ENCODE data around the gene GPATCH4.
"Not testable (repeated sequence)": the region's sequence is repeated elsewhere in the genome, so short reads cannot be mapped to it uniquely, and the experiment has no call there.

The GPATCH4 gene

DNA sequence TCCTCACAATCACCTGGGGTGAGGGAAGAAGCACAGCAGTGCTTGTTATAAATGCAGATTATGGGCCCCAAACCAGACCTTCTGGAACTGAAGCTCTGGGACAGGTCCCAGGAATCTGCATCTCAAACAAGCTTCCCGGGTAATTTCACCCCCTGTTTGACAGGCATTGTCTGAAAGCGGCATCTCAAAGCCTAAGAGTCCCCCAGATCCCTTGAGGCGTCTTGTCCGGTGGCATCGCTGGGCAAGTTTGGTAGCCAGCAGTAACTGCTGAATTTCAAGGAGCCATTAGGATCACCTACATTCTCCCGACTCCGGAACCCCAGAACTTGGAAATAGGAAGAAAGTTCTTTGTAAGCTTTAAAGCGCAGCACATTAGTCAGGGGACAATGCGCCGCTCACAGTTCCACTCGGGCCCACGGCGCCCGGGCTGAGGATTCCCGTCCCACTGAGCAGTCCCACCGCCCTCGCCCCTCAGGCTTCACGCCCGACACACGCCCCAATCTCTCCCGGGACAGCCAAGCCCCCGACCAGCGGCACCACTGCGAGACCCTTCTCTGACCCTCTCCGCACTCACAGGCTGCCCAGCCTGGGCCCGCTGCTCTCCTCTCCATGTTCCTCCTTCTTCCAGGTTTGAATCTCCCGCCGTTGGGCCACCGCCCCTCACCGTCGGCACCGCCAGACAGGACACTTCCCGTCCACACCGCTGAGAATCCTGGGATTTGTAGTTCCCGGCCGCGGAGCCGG, 29.2 kb downstream of the GPATCH4 start, which contains the start of gene IQGAP3:
Gene IQGAP3, minus strand, starts transcription at position 647 of the 744 bp plus-strand sequence. Its CDS starts 36 bp downstream, at position 611.
- DNase-seq, result peak; percentile 58 to 59

DNA sequence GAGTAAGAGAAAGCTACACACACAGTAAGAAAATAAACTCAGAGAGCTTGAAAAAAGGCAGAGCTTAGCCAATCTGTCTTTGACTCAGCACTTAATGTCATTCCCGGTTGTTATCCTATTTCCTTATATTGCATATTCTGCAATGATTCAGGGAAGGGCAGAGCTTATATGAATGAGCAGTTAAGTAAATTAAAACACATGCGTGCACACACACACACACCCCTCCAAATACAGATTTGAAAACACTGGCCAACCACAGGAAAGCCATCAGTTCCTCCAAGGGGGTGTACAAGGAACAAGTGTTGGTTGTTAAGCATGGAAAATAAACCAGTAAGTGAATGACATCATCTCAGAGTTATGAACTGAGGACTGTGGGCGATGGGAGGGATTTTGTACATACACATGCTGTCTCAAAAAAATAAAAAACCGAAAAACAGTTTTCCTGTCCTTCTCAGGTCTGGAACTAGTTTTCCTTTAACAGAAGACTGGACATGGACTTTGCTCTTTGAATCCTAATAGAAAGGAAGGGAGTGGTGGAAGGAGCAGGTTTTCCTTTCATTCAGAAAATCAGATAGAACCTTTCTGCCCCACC, 29.9 kb downstream of the GPATCH4 start:
- no peak for DNase-seq

DNA sequence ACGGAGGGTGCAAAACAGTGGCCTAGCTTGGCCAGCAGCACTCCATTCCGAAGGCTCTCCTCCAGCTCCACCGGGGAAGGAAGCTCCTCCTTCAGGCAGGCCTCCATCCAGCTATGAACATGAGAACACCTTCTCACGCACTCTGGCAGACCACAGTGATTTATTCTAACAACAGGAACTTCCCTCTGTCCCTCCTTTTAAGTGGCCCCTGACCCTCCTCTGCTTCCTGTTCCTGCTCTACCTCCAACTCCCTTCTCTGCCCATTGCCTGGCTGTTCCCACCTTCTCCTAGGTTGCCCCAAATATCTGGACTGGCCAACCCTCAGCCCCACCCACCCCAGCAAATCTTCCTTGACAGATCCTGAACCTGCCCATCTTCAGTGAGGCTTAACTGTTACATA, 34.8 kb downstream of the GPATCH4 start:
- no peak for DNase-seq

DNA sequence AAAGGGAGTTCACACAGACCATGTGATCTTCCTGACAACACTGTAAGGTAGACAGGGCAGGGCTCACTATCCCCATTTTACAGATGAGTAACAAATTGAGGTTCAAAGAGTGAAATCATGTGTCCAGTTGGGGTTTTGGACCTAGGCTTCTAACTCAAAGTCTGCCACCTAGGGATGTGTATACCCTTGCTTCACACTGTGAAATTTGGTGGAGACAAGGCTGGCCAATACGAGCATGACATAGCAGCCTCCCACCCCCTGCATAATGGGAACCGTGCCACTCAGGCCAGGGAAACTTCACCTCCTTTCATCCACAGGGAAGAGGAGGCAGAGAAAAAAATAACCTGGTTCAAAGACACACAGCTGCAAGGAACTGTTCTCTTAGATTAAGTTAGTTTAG, 35.8 kb downstream of the GPATCH4 start:
- no peak for DNase-seq

DNA sequence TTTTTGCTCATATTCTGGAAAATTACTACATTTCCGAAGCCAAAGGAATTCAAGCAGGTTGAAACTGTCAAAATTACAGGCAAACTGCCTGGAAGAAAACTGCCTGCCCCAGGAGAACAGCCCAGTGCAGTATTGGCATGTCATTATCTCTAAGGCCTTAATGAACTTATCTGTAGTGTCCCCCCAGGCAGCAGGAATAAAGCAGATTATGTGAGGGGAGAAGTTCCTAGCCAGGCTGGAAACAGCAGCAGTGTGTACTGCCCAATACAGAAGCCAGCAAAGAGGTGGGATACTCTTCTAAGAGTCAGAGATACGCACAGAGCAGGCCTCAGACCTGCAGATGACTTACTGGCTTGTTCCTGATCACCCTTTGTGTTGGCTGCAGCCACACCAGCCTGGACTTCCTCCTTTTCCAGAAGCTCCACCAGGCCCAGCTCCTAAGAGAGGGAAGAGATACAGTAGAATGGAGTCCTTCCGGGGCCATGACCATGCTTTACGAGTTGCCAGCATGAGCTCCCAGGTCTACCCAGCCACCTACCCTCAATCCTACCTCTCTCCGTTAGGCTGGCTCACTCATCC, 40.6 kb downstream of the GPATCH4 start:
- DNase-seq, result no peak

DNA sequence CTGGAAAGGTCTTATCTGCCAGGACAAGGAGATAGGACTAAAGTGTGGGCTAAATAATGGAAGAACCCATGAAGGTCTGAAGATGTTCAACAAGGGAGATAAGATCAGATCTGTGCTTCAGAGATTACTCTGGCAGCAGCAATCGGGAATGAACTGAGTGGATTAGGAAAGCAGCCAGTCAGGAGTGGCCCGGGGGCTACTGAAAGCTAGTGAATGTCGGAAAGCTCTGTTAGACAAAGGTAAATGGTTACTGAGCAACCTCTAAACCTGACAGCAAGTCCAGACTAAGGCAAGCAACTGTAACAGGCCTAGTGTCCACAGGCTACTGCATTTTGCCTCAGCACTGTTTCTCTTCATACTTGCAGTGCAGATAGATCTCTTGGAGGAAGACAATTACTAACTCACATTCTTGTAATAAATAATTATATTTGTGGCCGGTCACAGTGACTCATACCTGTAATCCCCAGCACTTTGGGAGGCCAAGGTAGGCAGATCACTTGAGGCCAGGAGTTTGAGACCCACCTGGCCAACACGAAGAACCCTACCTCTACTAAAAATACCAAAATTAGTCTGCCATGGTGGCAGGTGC, 41.4 kb downstream of the GPATCH4 start:
- no peak for DNase-seq

DNA sequence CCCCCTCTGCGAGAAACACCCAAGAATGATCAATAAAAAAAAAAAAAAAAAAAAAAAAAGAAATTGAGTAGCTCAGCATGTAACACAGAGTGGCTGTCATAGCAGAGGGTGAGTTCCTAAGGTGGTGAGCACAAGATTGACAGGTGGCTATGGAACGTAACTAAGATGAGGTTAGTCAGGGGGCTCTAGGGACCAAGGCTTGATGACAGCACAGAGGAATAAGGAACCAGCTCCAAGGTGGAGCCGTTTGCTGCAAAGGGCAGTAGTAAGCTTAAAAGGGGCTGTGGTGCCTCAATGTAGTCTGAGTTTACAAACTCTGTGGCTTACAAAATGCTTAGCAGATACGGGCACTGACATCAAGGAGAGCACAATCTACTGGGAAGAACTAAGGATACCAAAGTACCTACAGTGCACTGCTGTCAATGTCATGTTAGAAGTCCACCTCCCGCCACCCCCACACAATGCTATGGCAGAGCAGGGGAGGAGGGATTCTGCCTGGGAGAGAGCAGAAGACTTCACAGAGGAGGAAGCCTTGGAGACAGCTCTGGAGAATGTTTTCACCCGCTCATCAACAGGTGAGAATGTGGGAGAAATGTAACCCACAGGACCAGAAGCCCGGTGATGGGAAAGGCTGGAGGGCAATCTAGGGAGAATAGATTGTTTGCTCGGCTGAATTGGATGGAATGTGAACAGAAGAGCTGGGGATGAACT, 42.0 kb downstream of the GPATCH4 start:
- no peak for DNase-seq

DNA sequence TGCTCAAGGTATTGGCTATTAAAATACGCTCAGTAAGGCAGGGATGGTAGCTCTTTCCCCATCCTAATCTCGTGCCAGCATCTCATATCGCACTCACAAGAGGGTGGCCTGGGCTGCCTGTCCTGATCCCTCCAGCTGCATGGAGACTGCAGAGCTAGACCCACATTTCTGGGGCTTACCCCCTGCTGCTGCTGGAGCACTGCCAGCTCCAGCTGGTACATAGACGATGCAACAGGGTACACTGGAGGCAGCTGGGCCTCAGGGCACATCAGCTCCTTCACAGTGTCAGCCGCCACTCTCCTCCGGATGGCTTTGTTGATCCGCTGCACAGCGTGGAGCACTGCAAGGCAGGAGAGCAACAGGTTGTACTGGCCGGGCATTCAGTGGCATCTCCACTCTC, 44.9 kb downstream of the GPATCH4 start:
- DNase-seq, result no peak

DNA sequence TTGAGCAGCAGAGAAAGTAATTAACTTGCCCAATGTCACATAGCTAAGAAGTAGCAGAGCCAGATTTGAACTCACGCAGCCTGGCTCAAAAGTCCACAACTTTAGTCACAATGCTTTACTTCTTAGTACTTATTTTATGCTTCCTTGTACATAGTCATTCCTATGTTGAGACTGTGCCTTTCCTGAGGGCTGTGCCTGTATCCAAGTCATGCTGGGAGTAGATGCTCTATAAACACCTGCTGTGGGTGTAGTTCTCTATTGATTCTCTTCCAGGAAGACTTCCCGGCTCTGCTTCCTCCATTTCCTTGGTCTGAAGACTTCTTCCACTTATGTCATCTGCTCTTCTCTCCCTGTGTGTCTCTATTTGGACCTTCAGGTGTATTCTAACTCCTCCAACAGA, 45.6 kb downstream of the GPATCH4 start:
- DNase-seq, result no peak

DNA sequence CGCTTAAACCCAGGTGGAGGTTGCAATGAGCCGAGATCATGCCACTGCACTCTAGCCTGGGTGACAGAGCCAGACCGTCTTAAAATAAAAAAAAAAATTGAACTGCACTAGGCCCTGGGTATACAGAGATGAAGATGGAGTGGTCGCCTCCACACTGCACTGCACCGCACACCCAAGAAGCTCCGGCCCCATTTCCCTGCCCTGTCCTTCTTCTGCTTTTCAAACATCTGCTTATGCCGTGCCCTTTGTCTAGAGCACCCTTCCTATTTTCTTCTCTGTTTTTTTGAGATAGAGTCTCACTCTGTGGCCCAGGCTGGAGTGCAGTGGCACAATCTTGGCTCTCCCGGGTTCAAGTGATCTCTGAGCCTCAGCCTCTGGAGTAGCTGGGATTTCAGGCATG, 46.3 kb downstream of the GPATCH4 start:
- no peak for DNase-seq

DNA sequence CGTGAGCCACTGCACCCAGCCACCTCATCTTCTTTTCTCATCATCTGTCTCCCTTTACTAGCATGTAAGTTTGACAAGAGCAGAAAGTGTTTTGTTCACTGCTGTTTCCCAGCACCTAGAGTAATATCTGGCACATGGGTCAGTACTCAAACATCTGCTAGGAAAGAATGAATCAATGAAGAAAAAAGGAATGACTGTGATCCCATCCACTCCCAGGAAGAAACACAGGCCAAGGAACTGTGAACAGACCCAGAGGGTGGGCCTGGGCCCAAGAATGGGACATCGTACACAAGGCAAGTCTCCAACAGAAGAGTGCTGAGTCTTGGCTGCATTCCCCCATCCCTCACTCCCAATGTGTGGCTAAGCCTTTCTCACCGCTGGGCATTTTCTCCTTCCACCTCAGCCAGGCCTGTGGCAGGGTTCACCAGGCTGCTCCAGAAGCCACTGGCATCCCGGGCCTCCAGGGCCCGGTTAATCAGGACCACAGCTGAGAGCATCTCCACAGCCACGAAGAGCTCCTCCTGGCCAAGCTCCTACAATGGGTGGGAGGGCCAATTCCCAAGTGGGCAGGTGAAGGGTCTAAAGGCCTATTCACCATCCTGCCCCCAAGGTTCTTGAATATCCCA, 47.3 kb downstream of the GPATCH4 start:
- DNase-seq, result no peak

DNA sequence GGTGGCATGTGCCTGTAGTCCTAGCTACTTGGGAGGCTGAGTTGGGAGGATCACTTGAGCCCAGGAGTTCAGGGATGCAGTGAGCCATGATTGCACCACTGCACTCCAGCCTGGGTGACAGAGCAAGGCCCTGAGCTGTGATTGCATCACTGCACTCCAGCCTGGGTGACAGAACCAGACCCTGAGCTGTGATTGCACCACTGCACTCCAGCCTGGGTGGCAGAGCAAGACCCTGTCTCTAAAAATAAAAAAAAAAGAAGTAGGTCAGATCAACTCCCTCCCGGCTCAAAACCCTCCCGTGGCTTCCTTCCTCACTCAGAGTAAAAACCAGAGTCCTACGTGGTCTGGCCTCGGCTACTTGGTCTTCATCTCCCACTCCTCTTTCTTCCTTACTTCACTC, 48.3 kb downstream of the GPATCH4 start:
- DNase-seq, result not testable (repeated sequence)

DNA sequence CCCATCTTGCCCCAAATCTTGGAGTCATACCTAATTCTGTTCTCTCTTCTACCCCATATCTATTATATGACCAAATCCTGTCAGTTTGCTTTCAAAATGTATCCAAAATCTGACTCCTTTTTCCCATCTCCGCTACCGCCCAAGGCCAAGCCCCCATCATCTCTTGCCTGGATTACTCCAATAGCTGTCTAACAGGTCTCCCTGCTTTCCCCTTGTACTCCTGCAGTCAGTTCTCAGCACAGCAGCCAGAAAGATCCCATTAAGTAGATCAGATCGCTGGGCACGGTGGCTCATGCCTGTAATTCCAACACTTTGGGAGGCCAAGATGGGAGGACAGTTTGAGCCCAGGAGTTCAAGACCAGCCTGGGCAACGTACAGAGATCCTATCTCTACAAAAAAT, 48.8 kb downstream of the GPATCH4 start:
- no peak for DNase-seq

DNA sequence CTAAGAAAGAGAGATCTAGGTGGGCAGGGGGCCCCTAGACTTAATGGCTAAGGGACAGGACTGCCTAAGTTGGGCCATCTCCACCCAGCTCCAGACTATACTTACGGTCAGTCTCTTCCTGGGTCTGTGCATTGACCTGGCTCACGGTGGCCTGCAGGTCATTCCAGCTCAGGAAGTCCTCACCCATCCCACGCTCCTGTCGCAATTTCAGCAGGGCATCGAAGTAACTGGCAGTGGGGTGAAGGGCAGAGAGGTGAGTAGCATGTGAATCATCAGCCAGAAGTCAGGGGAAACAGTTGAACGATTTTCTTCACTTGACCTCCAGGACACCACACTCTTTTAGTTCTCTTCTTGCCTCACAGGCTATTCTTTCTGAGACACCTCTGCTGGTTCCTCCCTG, 49.4 kb downstream of the GPATCH4 start:
- DNase-seq, result no peak

DNA sequence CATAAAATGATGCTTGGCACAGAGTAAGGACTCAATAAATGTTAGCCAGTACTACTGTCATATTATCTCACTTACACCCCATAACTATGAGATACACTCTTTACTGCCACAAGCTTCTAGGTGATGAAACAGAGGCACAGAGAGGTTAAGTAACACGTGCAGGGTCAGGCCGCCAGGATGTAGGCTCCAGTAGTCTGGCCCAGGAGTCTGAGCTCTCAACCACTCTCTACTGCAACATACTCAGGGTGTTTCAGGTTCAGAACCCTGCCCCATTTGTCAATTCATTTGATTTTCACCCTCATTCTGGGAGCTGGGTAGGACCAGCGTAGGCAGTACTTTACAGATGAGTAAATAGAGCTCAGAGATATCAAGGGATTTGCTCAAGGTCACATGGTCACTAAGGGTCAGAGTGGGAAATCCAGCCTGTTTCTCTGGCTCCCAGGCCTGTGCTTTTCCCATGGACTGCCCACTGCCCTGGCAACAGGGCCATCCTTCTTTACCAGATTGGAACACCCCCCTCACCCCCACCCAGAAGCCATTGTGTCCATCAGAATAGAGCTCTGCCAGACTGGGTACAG, 50.1 kb downstream of the GPATCH4 start:
- no peak for DNase-seq

DNA sequence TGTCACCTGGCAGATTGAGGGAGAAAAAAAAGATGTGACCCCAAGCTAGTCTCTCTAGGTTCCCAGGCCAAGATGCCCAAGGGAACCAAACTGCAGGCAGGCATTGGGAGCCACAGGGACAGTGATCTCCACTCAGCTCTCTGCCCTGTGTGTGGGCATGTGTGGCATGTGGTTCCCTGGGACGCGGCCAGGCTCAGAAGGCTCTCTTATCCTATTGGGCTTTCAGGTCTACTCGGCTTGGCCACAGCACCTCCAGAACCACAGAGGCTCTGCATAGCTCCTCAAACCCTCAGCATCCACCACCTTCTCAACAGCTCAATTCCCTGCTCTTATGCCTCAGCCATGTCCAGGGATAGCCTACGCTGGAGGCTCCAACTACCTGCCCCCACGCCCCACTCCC, 50.9 kb downstream of the GPATCH4 start:
- DNase-seq, result no peak

DNA sequence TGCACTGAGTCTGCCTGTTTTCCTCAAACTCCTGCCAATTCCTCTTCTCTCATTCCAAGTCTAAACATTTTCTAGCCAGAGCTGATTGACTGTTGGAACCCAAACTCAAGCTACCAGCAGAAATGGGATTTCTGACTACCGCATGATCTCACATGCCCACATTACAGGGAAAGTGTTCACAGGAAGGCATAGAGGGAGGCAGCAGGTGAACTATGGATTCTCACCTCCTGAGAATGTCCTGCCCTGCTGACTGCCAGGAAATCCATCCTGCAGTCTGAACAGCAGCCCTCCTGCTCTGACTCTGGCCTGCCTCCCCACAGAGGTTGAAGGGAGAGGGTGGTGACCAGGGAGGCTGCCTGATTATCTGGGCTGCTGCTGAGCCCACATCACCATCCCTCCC, 51.4 kb downstream of the GPATCH4 start:
- DNase-seq, result no peak

DNA sequence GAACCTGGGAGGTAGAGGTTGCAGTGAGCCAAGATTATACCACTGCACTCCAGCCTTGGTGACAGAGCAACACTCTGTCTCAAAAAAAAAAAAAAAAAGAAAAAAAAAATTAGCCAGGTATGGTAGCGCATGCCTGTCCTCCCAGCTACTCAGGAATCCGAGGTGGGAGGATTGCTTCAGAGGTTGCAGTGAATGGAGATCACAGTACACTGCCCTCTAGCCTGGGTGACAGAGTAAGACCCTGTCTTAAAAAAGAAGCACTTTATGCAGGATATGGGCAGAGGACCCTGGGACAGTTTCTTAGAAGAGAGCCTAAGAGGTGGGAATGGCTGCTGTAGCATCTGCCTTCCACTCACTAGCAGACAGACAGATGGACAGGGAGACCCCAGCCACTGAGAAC, 51.9 kb downstream of the GPATCH4 start:
- DNase-seq, result no peak

DNA sequence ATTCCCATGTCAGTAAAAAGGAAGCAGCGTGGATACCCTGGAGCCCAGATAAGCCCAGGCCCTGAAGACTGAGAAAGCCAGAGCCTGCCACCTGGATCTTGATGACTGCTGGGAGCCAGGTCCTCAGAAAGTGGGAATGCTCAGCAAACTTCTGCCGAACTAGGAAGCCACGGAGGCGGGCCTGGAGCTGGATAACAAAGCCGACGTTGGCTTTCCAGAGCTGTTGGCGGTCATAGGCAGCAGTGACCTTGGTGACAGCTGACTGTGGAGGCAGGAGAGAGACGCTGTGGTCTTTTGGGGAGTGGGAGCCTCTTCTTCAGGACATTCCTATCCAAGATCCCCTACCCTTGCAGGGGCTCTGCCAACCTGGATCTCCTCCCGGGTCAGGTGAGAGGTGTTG, 53.3 kb downstream of the GPATCH4 start:
- DNase-seq, result no peak

DNA sequence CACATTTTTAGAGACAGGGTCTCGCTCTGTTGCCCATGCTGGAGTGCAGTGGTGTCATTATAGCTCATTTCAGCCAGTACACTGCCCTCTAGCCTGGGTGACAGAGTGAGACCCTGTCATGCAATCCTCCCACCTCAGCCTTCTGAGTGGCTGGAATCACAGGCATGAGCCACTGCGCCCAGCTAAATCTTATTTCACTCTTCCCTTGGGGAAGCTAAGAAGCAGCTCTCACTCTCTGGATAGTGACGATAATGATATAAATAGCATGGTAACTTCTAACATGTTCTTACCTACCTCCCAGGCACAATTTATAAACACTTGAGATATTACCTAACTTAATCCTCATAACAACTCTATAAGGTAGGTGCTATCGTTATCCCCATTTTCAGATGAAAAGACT, 53.8 kb downstream of the GPATCH4 start:
- no peak for DNase-seq

DNA sequence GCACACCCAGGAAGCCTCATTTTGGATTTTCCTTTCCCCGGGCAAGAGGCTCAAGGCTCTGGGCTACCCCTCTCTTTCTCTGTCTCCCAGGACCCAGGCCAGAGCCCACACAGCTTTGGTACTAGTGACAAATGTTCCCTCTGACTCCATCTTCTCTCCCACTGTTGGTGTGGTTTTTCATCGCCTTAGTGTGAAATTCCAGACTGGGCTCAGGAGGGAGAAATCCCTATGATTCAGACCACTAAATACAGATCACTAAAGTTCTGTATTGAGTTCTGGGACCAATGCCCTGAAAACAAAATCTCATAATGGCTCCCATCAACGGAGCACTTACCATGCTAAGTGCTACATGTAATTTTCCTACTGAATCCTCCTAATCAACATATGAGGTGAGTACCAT, 55.0 kb downstream of the GPATCH4 start:
- DNase-seq, result no peak

DNA sequence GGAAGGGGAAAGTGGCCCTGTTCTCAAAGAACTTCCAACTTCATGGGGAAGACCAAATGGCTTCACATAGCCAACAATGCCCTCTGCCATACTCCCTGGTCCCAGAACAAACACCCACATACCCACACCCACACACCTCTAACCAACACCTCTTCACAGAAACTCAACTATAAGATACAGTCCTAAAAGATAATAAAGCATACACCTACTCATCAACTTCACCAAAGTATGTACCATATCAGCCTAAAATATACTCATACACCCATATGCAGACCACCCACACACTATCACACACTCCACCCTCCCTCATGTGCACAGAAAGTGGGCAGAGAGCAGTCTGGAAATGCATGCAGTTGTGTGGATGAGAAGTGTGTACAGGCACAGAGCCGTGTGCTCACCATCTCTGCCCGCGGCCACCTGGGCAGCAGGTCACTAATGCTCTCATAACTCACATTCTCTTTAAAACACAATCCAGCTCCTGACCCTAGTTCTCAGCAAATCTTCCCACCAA, 56.6 kb downstream of the GPATCH4 start:
- no peak for DNase-seq
